Esophagus (tissue), 2 donors: Measurements from ENCODE around the gene MAEL. TPM values are rescaled to one million over a fixed set of nuclear protein-coding genes. Genes with fewer than 3 reads are reported as not detected.
"Not testable (repeated sequence)": the region's sequence is repeated elsewhere in the genome, so short reads cannot be mapped to it uniquely, and the experiment has no call there.

ENCODE experiments used
- H3K27ac ChIP-seq, 2 donors: one replicate each; pipeline ENCODE4 v1.5.1; 2013; ENCODE audit warnings: low read depth in 2 of 2, mild to moderate bottlenecking in 2 of 2, inconsistent platforms in 1 of 2, low read length in 1 of 2, moderate library complexity in 1 of 2
- H3K27me3 ChIP-seq, 2 donors: one replicate each; pipeline ENCODE4 v1.6.1; 2013; ENCODE audit warnings: low read length in 2 of 2, control low read depth in 1 of 2, mild to moderate bottlenecking in 1 of 2; ENCODE audit not compliant: insufficient read depth in 2 of 2, control insufficient read depth in 1 of 2
- H3K36me3 ChIP-seq, 2 donors: one replicate each; pipeline ENCODE4 v1.6.1; 2013; ENCODE audit warnings: low read length in 1 of 2; ENCODE audit not compliant: control insufficient read depth in 2 of 2, insufficient read depth in 2 of 2
- H3K4me1 ChIP-seq, 2 donors: one replicate each; pipeline ENCODE4 v1.6.1; 2013; ENCODE audit warnings: low read length in 1 of 2; ENCODE audit not compliant: control insufficient read depth in 2 of 2, insufficient read depth in 2 of 2
- H3K4me3 ChIP-seq, 2 donors: one replicate each; pipeline ENCODE4 v1.5.1; 2013; ENCODE audit warnings: low read length in 2 of 2, mild to moderate bottlenecking in 2 of 2, low read depth in 1 of 2, moderate library complexity in 1 of 2
- H3K9me3 ChIP-seq, 2 donors: one replicate each; pipeline ENCODE4 v1.6.1; 2013; ENCODE audit warnings: mild to moderate bottlenecking in 2 of 2, low read depth in 1 of 2, low read length in 1 of 2, moderate library complexity in 1 of 2; ENCODE audit not compliant: control insufficient read depth in 2 of 2, insufficient read depth in 1 of 2
- WGBS, 2 donors: extraction: QIAGEN DNeasy Blood & Tissue Kit; methylation state at CpG; one replicate each; pipeline ENCODE4 v1.1.7; 2013; 5-methylcytosine and 5-hydroxymethylcytosine counted together
- polyA plus RNA-seq, 2 donors: library from polyadenylated mRNA; stranded (reverse); fragments of 200-250 nt; gene quantifications; one replicate each; pipeline ENCODE4 v1.2.3, GENCODE V29; 2013
- donor health status: healthy with polysubstance abuse.
- donor health status: Bipolar disorder and iron deficiency.

The MAEL gene
- polyA plus RNA-seq, 2 donors, result 0.04 TPM; not detected in 1

- WGBS, 2 donors, result 84 to 93% methylated on average over 1 of the region's 1 CpG
- no peaks in the 10 kb centered on the region for H3K36me3 ChIP-seq
Measured at GRCh38 chr1:167011560-167012191, 22.6 kb downstream of the MAEL start.

GRCh38 chr1:167012570-167012969, 23.5 kb downstream of the MAEL start:
- 69 to 82% methylated on average over 2 of the region's 2 CpGs for whole genome bisulfite sequencing, 2 donors
- no peak overlapping the region for H3K27ac ChIP-seq
- no peak overlapping the region for H3K4me3 ChIP-seq
- no peaks in the 10 kb centered on the region for H3K9me3 ChIP-seq
- no peaks in the 10 kb centered on the region for H3K4me1 ChIP-seq
- no peaks in the 10 kb centered on the region for H3K27me3 ChIP-seq
- no peaks in the 10 kb centered on the region for H3K36me3 ChIP-seq

More at GRCh38 chr1:167011560-167012191, 22.6 kb downstream of the MAEL start:
- Histone ChIP-seq H3K4me1 (no peaks in the 10 kb centered on the region), H3K4me3 (no peak overlapping the region), H3K9me3 (no peaks in the 10 kb centered on the region), H3K27me3 (no peaks in the 10 kb centered on the region), H3K27ac (no peak overlapping the region)

GRCh38 chr1:167013108-167013929, 24.2 kb downstream of the MAEL start:
- WGBS, 2 donors, result 48 to 51% methylated on average over 8 of the region's 8 CpGs
- Histone ChIP-seq H3K4me3 (no peak overlapping the region), H3K27ac (no peak overlapping the region), H3K9me3 (no peaks in the 10 kb centered on the region), H3K36me3 (no peaks in the 10 kb centered on the region), H3K4me1 (no peaks in the 10 kb centered on the region), H3K27me3 (no peaks in the 10 kb centered on the region)

GRCh38 chr1:167016100-167016750, 27.1 kb downstream of the MAEL start:
- H3K27me3 ChIP-seq, result no peaks in the 10 kb centered on the region
- H3K4me1 ChIP-seq, result no peaks in the 10 kb centered on the region
- no peak overlapping the region for H3K4me3 ChIP-seq
- WGBS, 2 donors, result 69 to 70% methylated on average over 6 of the region's 6 CpGs
- H3K27ac ChIP-seq, result no peak overlapping the region
- no peaks in the 10 kb centered on the region for H3K36me3 ChIP-seq
- no peaks in the 10 kb centered on the region for H3K9me3 ChIP-seq

GRCh38 chr1:167022384-167022783, 33.3 kb downstream of the MAEL start:
- Histone ChIP-seq H3K27me3 (no peaks in the 10 kb centered on the region), H3K36me3 (no peaks in the 10 kb centered on the region), H3K27ac (no peak overlapping the region), H3K4me3 (no peak overlapping the region), H3K4me1 (no peaks in the 10 kb centered on the region), H3K9me3 (no peaks in the 10 kb centered on the region)
- WGBS, 2 donors, result 94 to 95% methylated on average over 1 of the region's 1 CpG

- 93 to 95% methylated on average over 23 to 27 of the region's 27 CpGs for WGBS, 2 donors
- H3K36me3 ChIP-seq, H3K27me3 ChIP-seq, H3K4me1 ChIP-seq, H3K9me3 ChIP-seq, H3K27ac ChIP-seq, H3K4me3 ChIP-seq: not testable (repeated sequence)
Measured at GRCh38 chr1:167029553-167029952, 40.5 kb downstream of the MAEL start.

GRCh38 chr1:167033646-167034045, 44.6 kb downstream of the MAEL start:
- H3K27ac ChIP-seq, result no peak overlapping the region
- H3K4me1 ChIP-seq, result no peaks in the 10 kb centered on the region
- H3K4me3 ChIP-seq, result no peak overlapping the region
- 44 to 49% methylated on average over 2 of the region's 2 CpGs for WGBS, 2 donors
- H3K27me3 ChIP-seq, result no peaks in the 10 kb centered on the region
- no peaks in the 10 kb centered on the region for H3K36me3 ChIP-seq
- no peaks in the 10 kb centered on the region for H3K9me3 ChIP-seq

GRCh38 chr1:167043752-167044488, 54.8 kb downstream of the MAEL start:
- Histone ChIP-seq H3K36me3 (no peaks in the 10 kb centered on the region), H3K4me1 (peaks cover 0 to 2% of the 10 kb centered on the region in 2 donors), H3K4me3 (peak overlapping the region; percentile 32 to 39), H3K9me3 (no peaks in the 10 kb centered on the region), H3K27me3 (no peaks in the 10 kb centered on the region), H3K27ac (peak overlapping the region in 1 of 2 donors; percentile 20)
- WGBS, 2 donors, result 11 to 17% methylated on average over 21 of the region's 21 CpGs

GRCh38 chr1:167051907-167052306, 62.8 kb downstream of the MAEL start:
- 94 to 95% methylated on average over 5 of the region's 5 CpGs for WGBS, 2 donors
- no peak overlapping the region for H3K4me3 ChIP-seq
- H3K27me3 ChIP-seq, result no peaks in the 10 kb centered on the region
- peaks cover 0 to 2% of the 10 kb centered on the region in 2 donors for H3K9me3 ChIP-seq
- no peaks in the 10 kb centered on the region for H3K36me3 ChIP-seq
- H3K27ac ChIP-seq, result no peak overlapping the region
- no peaks in the 10 kb centered on the region for H3K4me1 ChIP-seq
